K562 (cell line): ENCODE measurements around the gene BPHL. TPM values are rescaled to one million over a fixed set of nuclear protein-coding genes. Genes with fewer than 3 reads are reported as not detected.
A peak's percentile ranks its signal among the peaks of the same experiment; 100 is the strongest.

ENCODE experiments used
- BMI1 ChIP-seq: fragments of 150-350 bp; IDR thresholded peaks from 2 replicates; pipeline ENCODE4 v1.6.1; 2014; ENCODE audit warnings: low read length
- CCNT2 ChIP-seq: IDR thresholded peaks from 2 replicates; pipeline ENCODE4 v1.6.1; 2011; ENCODE audit warnings: borderline replicate concordance, low read depth, mild to moderate bottlenecking, moderate library complexity, mixed read lengths, low read length; ENCODE audit not compliant: insufficient read length; ENCODE audit errors: extremely low read depth
- CREM ChIP-seq: IDR thresholded peaks from 2 replicates; pipeline ENCODE4 v1.6.1; 2014; ENCODE audit warnings: antibody characterized with exemption, low read depth
- HDAC8 ChIP-seq: fragments of 450-650 bp; IDR thresholded peaks from 2 replicates; pipeline ENCODE4 v1.6.1; 2016; ENCODE audit warnings: mild to moderate bottlenecking, missing genetic modification characterization, moderate library complexity, missing compliant biosample characterization
- HNRNPL ChIP-seq: fragments of 200-400 bp; formaldehyde crosslinking; IDR thresholded peaks from 2 replicates; pipeline ENCODE4 v1.6.1; 2017; ENCODE audit warnings: low read depth, mild to moderate bottlenecking, low read length
- JUN ChIP-seq, 2 experiments: sonication (generic) in 1 of 2; formaldehyde crosslinking in 1 of 2; IDR thresholded peaks; 2 replicates each; pipeline versions ENCODE4 v1.6.1 to v1.8.0; 2012 to 2022; ENCODE audit warnings: borderline replicate concordance in 2 of 2, mild to moderate bottlenecking in 2 of 2, improper control_type of control experiment in 1 of 2, low read depth in 1 of 2, low read length in 1 of 2, missing genetic modification reagents in 1 of 2
- KAT8 ChIP-seq: fragments of 450-650 bp; IDR thresholded peaks from 2 replicates; pipeline ENCODE4 v1.6.1; 2016; ENCODE audit warnings: low read depth, mild to moderate bottlenecking
- MCM3 ChIP-seq: fragments of 450-650 bp; IDR thresholded peaks from 2 replicates; pipeline ENCODE4 v1.6.1; 2016
- MIER1 ChIP-seq: fragments of 450-650 bp; IDR thresholded peaks from 2 replicates; pipeline ENCODE4 v1.6.1; 2016; ENCODE audit warnings: antibody characterized with exemption, mild to moderate bottlenecking, low read depth
- NFE2L1 ChIP-seq: fragments of 450-650 bp; IDR thresholded peaks from 2 replicates; pipeline ENCODE4 v1.6.1; 2016; ENCODE audit warnings: missing genetic modification characterization, low read depth, mild to moderate bottlenecking, missing compliant biosample characterization, moderate library complexity, borderline replicate concordance
- OTX1 ChIP-seq: fragments of 450-650 bp; formaldehyde crosslinking; IDR thresholded peaks from 2 replicates; pipeline ENCODE4 v1.4.0; 2022; ENCODE audit warnings: mild to moderate bottlenecking
- PKNOX1 ChIP-seq: fragments of 450-650 bp; IDR thresholded peaks from 2 replicates; pipeline ENCODE4 v1.6.1; 2016
- RBM39 ChIP-seq: fragments of 200-400 bp; formaldehyde crosslinking; optimal IDR thresholded peaks from 2 replicates; pipeline ENCODE3; 2018; ENCODE audit warnings: low read depth, low read length
- TAF7 ChIP-seq: fragments of 450-650 bp; IDR thresholded peaks from 2 replicates; pipeline ENCODE4 v1.6.1; 2016; ENCODE audit warnings: missing genetic modification characterization, missing compliant biosample characterization
- THRAP3 ChIP-seq: fragments of 450-650 bp; IDR thresholded peaks from 2 replicates; pipeline ENCODE4 v1.6.1; 2016; ENCODE audit warnings: mild to moderate bottlenecking, inconsistent platforms, borderline replicate concordance
- USF1 ChIP-seq: sonication (generic); formaldehyde crosslinking; IDR thresholded peaks from 2 replicates; pipeline ENCODE4 v1.9.0; 2022; ENCODE audit warnings: mild to moderate bottlenecking, missing genetic modification reagents
- XRCC4 ChIP-seq: IDR thresholded peaks from one replicate; pipeline ENCODE4 v1.6.1; 2011; ENCODE audit not compliant: insufficient read depth, insufficient read length; ENCODE audit errors: extremely low read depth
- ZFX ChIP-seq: sonication (generic); formaldehyde crosslinking; IDR thresholded peaks from 2 replicates; pipeline ENCODE4 v1.8.0; 2022; ENCODE audit warnings: mild to moderate bottlenecking, missing genetic modification reagents, moderate library complexity
- ZNF133 ChIP-seq: fragments of 250-450 bp; sonication (Bioruptor Pico); IDR thresholded peaks from 2 replicates; pipeline ENCODE4 v1.4.0; 2020; ENCODE audit warnings: mild to moderate bottlenecking
- ZNF436 ChIP-seq: fragments of 250-450, 450-650 bp; sonication (Bioruptor Pico); formaldehyde crosslinking; IDR thresholded peaks from 2 replicates; pipeline ENCODE4 v1.7.0; 2020; ENCODE audit warnings: mild to moderate bottlenecking
- ZNF583 ChIP-seq: fragments of 250-450 bp; sonication (Bioruptor Pico); IDR thresholded peaks from 2 replicates; pipeline ENCODE4 v1.4.0; 2020
- ZNF707 ChIP-seq: fragments of 250-450 bp; sonication (Bioruptor Pico); conservative IDR thresholded peaks from 2 replicates; pipeline ENCODE4 v1.8.0; 2022; ENCODE audit warnings: inconsistent platforms, mild to moderate bottlenecking, moderate library complexity
- ZNF766 ChIP-seq: fragments of 200-800 bp; sonication (Bioruptor generic); conservative IDR thresholded peaks from 2 replicates; pipeline ENCODE4 v1.6.1; 2016; ENCODE audit warnings: missing genetic modification characterization, missing compliant biosample characterization
- polyA plus RNA-seq, 8 experiments: library from polyadenylated mRNA; depleted of rRNA in 4 of 8; stranded (reverse) in 5 of 8; unstranded in 3 of 8; fragments of >200 nt; fragmentation: Nextera tagmentation in 2 of 8; fragmentation: Illumina TruSeq in 1 of 8; extraction: Ambion mirVana in 2 of 8; extraction: Trizol in 1 of 8; gene quantifications; 2 replicates each; pipeline versions ENCODE4 v1.2.1 to v1.2.3, GENCODE V29; 2011 to 2014; ENCODE audit warnings: inconsistent platforms in 1 of 8, missing spikeins in 1 of 8
- total RNA-seq, 7 experiments: library from RNA; depleted of rRNA in 6 of 7; stranded (reverse); fragments of >200 nt in 6 of 7; fragmentation: Illumina TruSeq in 2 of 7; extraction: Trizol in 2 of 7; gene quantifications; 2 replicates each; pipeline versions ENCODE4 v1.2.1 to v1.2.3, GENCODE V29; 2011 to 2021; ENCODE audit warnings: low replicate concordance in 1 of 7
- TF ChIP-seq, protein P1 (sequence below): fragments of 450-650 bp; IDR thresholded peaks from 2 replicates; pipeline ENCODE4 v1.7.0; 2016; ENCODE audit warnings: borderline replicate concordance
- TF ChIP-seq, protein P2 (sequence below): sonication (generic); formaldehyde crosslinking; IDR thresholded peaks from 2 replicates; pipeline ENCODE4 v1.8.0; 2022; ENCODE audit warnings: mild to moderate bottlenecking, low read depth, missing genetic modification reagents

BPHL gene
- total and polyA plus RNA-seq, 9 of the 15 experiments (the other 6 are each of a cell fraction or from before 2014, with no cell fraction given) = 3.5 to 17.4 (median 8.2) TPM

- TF ChIP-seq ZNF583 = no peak
- TF ChIP-seq, protein P1, sequence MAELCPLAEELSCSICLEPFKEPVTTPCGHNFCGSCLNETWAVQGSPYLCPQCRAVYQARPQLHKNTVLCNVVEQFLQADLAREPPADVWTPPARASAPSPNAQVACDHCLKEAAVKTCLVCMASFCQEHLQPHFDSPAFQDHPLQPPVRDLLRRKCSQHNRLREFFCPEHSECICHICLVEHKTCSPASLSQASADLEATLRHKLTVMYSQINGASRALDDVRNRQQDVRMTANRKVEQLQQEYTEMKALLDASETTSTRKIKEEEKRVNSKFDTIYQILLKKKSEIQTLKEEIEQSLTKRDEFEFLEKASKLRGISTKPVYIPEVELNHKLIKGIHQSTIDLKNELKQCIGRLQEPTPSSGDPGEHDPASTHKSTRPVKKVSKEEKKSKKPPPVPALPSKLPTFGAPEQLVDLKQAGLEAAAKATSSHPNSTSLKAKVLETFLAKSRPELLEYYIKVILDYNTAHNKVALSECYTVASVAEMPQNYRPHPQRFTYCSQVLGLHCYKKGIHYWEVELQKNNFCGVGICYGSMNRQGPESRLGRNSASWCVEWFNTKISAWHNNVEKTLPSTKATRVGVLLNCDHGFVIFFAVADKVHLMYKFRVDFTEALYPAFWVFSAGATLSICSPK = no peak
- TF ChIP-seq BMI1 = no peak
- TF ChIP-seq CCNT2 = peak; percentile 15
- TF ChIP-seq ZNF707 (CRISPR knock-in tag) = no peak
- no peak; the same call in 1 of the 2 replicates for TF ChIP-seq CREM
- no peak for TF ChIP-seq ZNF133 (CRISPR knock-in tag)
- no peak for TF ChIP-seq ZFX (CRISPR knock-in tag)
- TF ChIP-seq MIER1 = no peak
- no peak for TF ChIP-seq ZNF436 (CRISPR knock-in tag)
- TF ChIP-seq TAF7 (tag) = no peak
- no peak for TF ChIP-seq ZNF766 (CRISPR knock-in tag)
- TF ChIP-seq JUN (IDR thresholded peaks at IDR 0.05; ENCODE audit: borderline replicate concordance, low read depth, low read length) = peak; percentile 46; the same call in 1 of the 2 replicates
- no peak for TF ChIP-seq JUN (CRISPR knock-in tag; IDR thresholded peaks at IDR 0.05; ENCODE audit: borderline replicate concordance)
- no peak for TF ChIP-seq THRAP3
- no peak for TF ChIP-seq MCM3
- TF ChIP-seq XRCC4 = no peak
- TF ChIP-seq HDAC8 (tag) = no peak
- no peak for TF ChIP-seq NFE2L1
- TF ChIP-seq PKNOX1 = peak; percentile 33; the same call in 1 of the 2 replicates
- TF ChIP-seq USF1 (CRISPR knock-in tag) = peak; percentile 80
- TF ChIP-seq HNRNPL = no peak
- TF ChIP-seq KAT8 = no peak
- TF ChIP-seq OTX1 (CRISPR knock-in tag) = no peak
- TF ChIP-seq RBM39 = no peak
- TF ChIP-seq, protein P2, sequence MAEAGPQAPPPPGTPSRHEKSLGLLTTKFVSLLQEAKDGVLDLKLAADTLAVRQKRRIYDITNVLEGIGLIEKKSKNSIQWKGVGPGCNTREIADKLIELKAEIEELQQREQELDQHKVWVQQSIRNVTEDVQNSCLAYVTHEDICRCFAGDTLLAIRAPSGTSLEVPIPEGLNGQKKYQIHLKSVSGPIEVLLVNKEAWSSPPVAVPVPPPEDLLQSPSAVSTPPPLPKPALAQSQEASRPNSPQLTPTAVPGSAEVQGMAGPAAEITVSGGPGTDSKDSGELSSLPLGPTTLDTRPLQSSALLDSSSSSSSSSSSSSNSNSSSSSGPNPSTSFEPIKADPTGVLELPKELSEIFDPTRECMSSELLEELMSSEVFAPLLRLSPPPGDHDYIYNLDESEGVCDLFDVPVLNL = no peak
Observed at GRCh38 chr6:3139090-3139903, 20.8 kb downstream of the BPHL start (continued).
